ENCODE measurements around the gene PKDCC. TPM values are rescaled to one million over a fixed set of nuclear protein-coding genes. Genes with fewer than 3 reads are reported as not detected.

Gene PKDCC
- total and polyA plus RNA-seq, 2 donors from 2014 or later, result 28.1 to 52.2 TPM

DNA sequence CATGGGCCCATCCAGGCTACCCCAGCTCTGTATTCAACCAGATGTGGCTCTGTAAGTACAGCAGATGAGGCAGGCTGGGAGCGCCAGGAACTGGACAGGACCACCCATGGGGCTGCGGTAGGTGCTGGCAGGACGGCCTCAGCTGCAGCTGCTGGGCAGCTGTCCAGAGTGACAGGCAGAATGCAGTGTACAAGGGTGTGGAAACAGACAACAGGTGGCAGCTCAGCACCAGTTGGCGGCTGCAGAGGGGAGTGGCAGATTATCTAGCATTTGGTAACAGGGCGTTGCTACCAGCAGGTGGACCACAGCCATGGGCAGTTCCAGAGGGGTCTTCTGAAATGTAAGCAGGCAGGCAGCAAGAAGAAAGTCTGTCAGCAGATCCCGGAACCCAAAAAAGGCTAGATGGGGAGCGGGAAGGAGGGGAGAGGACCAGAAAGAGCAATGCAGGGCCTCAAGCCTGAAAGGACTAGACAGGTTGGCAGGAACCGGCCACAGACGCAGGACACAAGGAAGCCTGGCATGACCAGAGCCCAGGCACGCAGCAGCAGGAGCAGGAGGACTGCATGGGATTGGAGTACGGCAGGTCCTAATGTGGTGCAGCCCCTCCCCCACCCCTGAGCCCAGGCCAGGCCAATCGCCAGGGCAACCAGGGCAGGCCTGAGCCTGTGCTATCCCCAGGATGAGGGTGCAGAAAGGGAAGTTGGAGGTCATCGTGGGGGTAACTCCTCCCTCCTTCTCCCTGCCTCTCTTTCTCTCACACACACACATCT, 24.7 kb downstream of the PKDCC start:
- Histone ChIP-seq H3K4me3 (ENCODE audit: low read length in 3 of 3) (no peak overlapping the region), H3K4me1 (ENCODE audit: control insufficient read depth in 2 of 3, insufficient read depth in 2 of 3, low read depth in 1 of 3, low read length in 3 of 3) (peaks cover 0 to 16% (median 10%) of the 10 kb centered on the region in 3 donors), H3K9ac (ENCODE audit: low read length in 3 of 3) (no peak overlapping the region), H3K27ac (ENCODE audit: low read depth in 2 of 2, low read length in 2 of 2) (peak overlapping the region in 1 of 2 donors; percentile 23), H3K9me3 (ENCODE audit: control insufficient read depth in 2 of 3, insufficient read depth in 1 of 3, low read length in 3 of 3) (no peaks in the 10 kb centered on the region), H3K36me3 (ENCODE audit: control insufficient read depth in 2 of 3, insufficient read depth in 3 of 3, low read length in 3 of 3) (no peaks in the 10 kb centered on the region), H3K27me3 (ENCODE audit: control insufficient read depth, insufficient read depth, low read length) (no peaks in the 10 kb centered on the region)
- no peak for FAIRE-seq
- intact Hi-C loops (cut with DNase I), result no loop called here
- TF ChIP-seq, protein P1, sequence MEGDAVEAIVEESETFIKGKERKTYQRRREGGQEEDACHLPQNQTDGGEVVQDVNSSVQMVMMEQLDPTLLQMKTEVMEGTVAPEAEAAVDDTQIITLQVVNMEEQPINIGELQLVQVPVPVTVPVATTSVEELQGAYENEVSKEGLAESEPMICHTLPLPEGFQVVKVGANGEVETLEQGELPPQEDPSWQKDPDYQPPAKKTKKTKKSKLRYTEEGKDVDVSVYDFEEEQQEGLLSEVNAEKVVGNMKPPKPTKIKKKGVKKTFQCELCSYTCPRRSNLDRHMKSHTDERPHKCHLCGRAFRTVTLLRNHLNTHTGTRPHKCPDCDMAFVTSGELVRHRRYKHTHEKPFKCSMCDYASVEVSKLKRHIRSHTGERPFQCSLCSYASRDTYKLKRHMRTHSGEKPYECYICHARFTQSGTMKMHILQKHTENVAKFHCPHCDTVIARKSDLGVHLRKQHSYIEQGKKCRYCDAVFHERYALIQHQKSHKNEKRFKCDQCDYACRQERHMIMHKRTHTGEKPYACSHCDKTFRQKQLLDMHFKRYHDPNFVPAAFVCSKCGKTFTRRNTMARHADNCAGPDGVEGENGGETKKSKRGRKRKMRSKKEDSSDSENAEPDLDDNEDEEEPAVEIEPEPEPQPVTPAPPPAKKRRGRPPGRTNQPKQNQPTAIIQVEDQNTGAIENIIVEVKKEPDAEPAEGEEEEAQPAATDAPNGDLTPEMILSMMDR (IDR thresholded peaks at IDR 0.05; ENCODE audit: borderline replicate concordance, extremely low read depth, insufficient read depth), result no peak
- peak in 1 of 5 donors; percentile 39 for DNase-seq

DNA sequence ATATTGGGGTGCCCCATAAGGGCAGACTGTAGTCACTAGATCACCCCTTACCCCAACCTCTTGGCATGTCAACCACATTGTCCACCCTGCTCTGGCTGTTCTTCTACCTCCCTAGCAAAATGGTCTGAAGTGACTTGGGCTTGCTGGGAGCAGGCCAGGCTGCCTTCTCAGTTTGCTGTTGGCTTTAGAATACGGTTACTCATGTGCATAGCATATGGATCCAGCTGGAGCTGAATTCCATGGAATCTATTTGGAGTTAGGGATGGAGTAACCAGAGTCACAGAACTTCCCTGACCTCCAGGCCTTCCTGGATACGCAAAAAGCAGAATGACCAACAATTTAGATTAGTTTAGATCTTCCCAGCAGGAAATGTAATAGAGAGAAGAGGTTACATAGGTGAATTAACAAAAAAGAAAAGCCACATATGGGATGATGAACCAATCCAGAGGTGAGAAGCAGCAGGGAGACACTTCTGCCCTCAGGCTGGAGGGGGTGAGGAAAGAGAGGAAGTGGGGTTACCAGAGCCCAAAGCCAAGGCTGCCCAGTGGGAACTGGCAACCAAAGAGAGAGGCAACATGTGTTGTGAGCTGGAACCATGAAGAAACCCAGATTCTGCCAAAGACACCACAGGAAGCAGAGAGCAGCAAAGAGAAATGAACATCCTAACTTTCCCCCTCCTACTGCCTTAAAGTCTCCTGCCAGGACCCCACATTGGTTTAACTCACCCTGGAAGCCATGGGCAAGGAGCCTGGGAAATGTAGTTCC, 26.1 kb downstream of the PKDCC start:
- no peak overlapping the region for H3K9ac ChIP-seq (ENCODE audit: low read length in 3 of 3)
- intact Hi-C loops (cut with DNase I), result no loop called here
- H3K27ac ChIP-seq (ENCODE audit: low read depth in 2 of 2, low read length in 2 of 2), result no peak overlapping the region
- peaks cover 0 to 16% (median 10%) of the 10 kb centered on the region in 3 donors for H3K4me1 ChIP-seq (ENCODE audit: control insufficient read depth in 2 of 3, insufficient read depth in 2 of 3, low read depth in 1 of 3, low read length in 3 of 3)
- H3K9me3 ChIP-seq (ENCODE audit: control insufficient read depth in 2 of 3, insufficient read depth in 1 of 3, low read length in 3 of 3), result no peaks in the 10 kb centered on the region
- H3K36me3 ChIP-seq (ENCODE audit: control insufficient read depth in 2 of 3, insufficient read depth in 3 of 3, low read length in 3 of 3), result no peaks in the 10 kb centered on the region
- peak in 1 of 5 donors; percentile 89 for DNase-seq
- TF ChIP-seq, protein P1 (IDR thresholded peaks at IDR 0.05; ENCODE audit: borderline replicate concordance, extremely low read depth, insufficient read depth), result no peak
- no peaks in the 10 kb centered on the region for H3K27me3 ChIP-seq (ENCODE audit: control insufficient read depth, insufficient read depth, low read length)
- FAIRE-seq, result no peak
- H3K4me3 ChIP-seq (ENCODE audit: low read length in 3 of 3), result no peak overlapping the region

GRCh38 chr2:42074661-42075060, 26.8 kb downstream of the PKDCC start:
- TF ChIP-seq, protein P1 (IDR thresholded peaks at IDR 0.05; ENCODE audit: borderline replicate concordance, extremely low read depth, insufficient read depth), result no peak
- FAIRE-seq (no peak), DNase-seq (no peak)
- Histone ChIP-seq H3K4me3 (ENCODE audit: low read length in 3 of 3) (no peak overlapping the region), H3K9ac (ENCODE audit: low read length in 3 of 3) (no peak overlapping the region), H3K27me3 (ENCODE audit: control insufficient read depth, insufficient read depth, low read length) (no peaks in the 10 kb centered on the region), H3K4me1 (ENCODE audit: control insufficient read depth in 2 of 3, insufficient read depth in 2 of 3, low read depth in 1 of 3, low read length in 3 of 3) (peaks cover 0 to 16% (median 10%) of the 10 kb centered on the region in 3 donors), H3K27ac (ENCODE audit: low read depth in 2 of 2, low read length in 2 of 2) (no peak overlapping the region), H3K9me3 (ENCODE audit: control insufficient read depth in 2 of 3, insufficient read depth in 1 of 3, low read length in 3 of 3) (no peaks in the 10 kb centered on the region), H3K36me3 (ENCODE audit: control insufficient read depth in 2 of 3, insufficient read depth in 3 of 3, low read length in 3 of 3) (no peaks in the 10 kb centered on the region)
- intact Hi-C loops (cut with DNase I), result loop anchor here (5.0 kb wide), 1 partner anchor 207 kb away; no protein-coding TSS in a partner anchor

Measured in kidney (tissue), 14 donors.